Upper lobe of left lung (tissue), 6 donors: ENCODE measurements around the gene ATP6V1F. TPM values are rescaled to one million over a fixed set of nuclear protein-coding genes. Genes with fewer than 3 reads are reported as not detected.
A peak's percentile ranks its signal among the peaks of the same experiment; 100 is the strongest.

Source experiments
- ATAC-seq, 2 donors: fragments of 200-7000 bp; cut with Tn5 transposase; one replicate each; pipeline ENCODE4 v1.9.1; 2022; ENCODE audit warnings: mild to moderate bottlenecking in 2 of 2, moderate library complexity in 2 of 2; ENCODE audit not compliant: low FRiP score in 2 of 2
- DNase-seq, 2 donors: peaks; one replicate each; pipeline ENCODE4 v3.0.0-alpha.2; 2019 to 2020
- H3K27ac ChIP-seq, 4 donors: fragments of 200-600 bp; sonication (generic); one replicate each; pipeline ENCODE4 v1.5.1; 2016 to 2019
- H3K27me3 ChIP-seq, 4 donors: fragments of 200-600 bp; sonication (generic); one replicate each; pipeline ENCODE4 v1.5.1; 2017 to 2019
- H3K36me3 ChIP-seq, 4 donors: fragments of 200-600 bp; sonication (generic); one replicate each; pipeline ENCODE4 v1.5.1; 2016 to 2019
- H3K4me1 ChIP-seq, 4 donors: fragments of 200-600 bp; sonication (generic); one replicate each; pipeline ENCODE4 v1.5.1; 2018 to 2019
- H3K4me3 ChIP-seq, 4 donors: fragments of 200-600 bp; sonication (generic); one replicate each; pipeline ENCODE4 v1.5.1; 2017 to 2019; ENCODE audit warnings: mild to moderate bottlenecking in 2 of 4, moderate library complexity in 1 of 4
- H3K9me3 ChIP-seq, 4 donors: fragments of 200-600 bp; sonication (generic); one replicate each; pipeline ENCODE4 v1.5.1; 2018 to 2019
- EP300 ChIP-seq, 4 donors: sonication (generic); formaldehyde crosslinking; IDR thresholded peaks; one replicate each; pipeline ENCODE4 v1.5.1; 2017; ENCODE audit warnings: antibody characterized with exemption in 4 of 4, control low read depth in 2 of 4
- POLR2A ChIP-seq, 4 donors: fragments of 450-650 bp; IDR thresholded peaks; one replicate each; pipeline ENCODE4 v1.5.1; 2016 to 2017; ENCODE audit warnings: antibody characterized with exemption in 4 of 4, mild to moderate bottlenecking in 2 of 4
- POLR2AphosphoS5 ChIP-seq, 2 donors: sonication (generic); formaldehyde crosslinking; IDR thresholded peaks; one replicate each; pipeline ENCODE4 v1.5.1; 2017; ENCODE audit warnings: antibody characterized with exemption in 2 of 2
- WGBS, 2 donors: methylation state at CpG; one replicate each; pipeline ENCODE4 v1.1.5; 2017 to 2018; 5-methylcytosine and 5-hydroxymethylcytosine counted together
- total RNA-seq, 6 donors: library from RNA; depleted of rRNA in 4 of 6; stranded (reverse); fragments of >200 nt in 4 of 6; gene quantifications; one replicate each; pipeline versions ENCODE4 v1.1.0 to v1.2.1, GENCODE V29; 2016 to 2021
- TF ChIP-seq, protein P1 (sequence below), 6 experiments: fragments of 450-650 bp in 4 of 6; fragments of 200-600 bp in 2 of 6; sonication (generic) in 2 of 6; IDR thresholded peaks; one replicate each; pipeline ENCODE4 v1.5.1; 2016 to 2019; ENCODE audit warnings: antibody characterized with exemption in 6 of 6
- donor health status: DM: no; HTN: no; CAD: no; lungs with moderate emphysema.
- donor health status: DM: no; HTN: yes; CAD: no; lungs with severe emphysema.

Gene ATP6V1F
- total RNA-seq, 6 donors from 2014 or later, result 99.8 to 224 (median 156) TPM

DNA sequence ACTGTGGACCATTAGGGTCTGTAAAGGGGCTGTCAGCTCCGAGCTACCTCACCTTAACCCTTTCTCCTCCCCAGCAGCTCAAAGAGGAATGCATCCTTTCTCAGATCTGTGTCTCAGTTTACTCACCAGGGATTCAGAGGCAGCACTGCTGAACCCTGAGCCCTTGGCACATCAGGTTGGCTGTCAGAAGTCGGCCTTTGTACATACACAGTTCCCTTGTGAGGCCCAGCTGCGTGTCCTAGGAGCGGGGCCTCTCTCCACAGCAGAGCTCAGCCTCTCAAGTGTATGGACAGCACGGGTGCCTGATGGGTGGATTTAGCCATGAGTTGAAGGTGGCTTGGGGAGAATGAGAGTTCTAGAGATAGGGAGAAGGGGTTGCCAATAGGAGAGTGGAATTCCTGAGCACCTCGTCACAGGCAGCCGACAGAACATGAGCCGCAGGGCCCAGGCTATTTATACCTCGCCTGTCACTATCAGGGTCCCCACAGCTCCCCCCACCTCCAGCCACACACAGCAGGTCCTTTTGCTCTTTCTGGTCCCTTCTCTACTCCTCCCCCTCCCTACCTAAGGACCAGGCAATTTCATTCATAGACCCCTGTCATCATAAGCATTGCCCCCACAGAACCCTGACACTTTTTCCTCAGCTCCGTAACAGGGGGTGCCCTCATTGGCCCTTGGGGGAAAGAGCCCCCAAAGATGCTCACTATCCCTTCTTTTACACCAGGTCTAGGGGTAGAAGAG, 34.5 kb upstream of the ATP6V1F start:
- no peak for DNase-seq
- ATAC-seq, result no peak
- H3K27me3 ChIP-seq, result peaks cover 0 to 39% (median 18%) of the 10 kb centered on the region in 4 donors

DNA sequence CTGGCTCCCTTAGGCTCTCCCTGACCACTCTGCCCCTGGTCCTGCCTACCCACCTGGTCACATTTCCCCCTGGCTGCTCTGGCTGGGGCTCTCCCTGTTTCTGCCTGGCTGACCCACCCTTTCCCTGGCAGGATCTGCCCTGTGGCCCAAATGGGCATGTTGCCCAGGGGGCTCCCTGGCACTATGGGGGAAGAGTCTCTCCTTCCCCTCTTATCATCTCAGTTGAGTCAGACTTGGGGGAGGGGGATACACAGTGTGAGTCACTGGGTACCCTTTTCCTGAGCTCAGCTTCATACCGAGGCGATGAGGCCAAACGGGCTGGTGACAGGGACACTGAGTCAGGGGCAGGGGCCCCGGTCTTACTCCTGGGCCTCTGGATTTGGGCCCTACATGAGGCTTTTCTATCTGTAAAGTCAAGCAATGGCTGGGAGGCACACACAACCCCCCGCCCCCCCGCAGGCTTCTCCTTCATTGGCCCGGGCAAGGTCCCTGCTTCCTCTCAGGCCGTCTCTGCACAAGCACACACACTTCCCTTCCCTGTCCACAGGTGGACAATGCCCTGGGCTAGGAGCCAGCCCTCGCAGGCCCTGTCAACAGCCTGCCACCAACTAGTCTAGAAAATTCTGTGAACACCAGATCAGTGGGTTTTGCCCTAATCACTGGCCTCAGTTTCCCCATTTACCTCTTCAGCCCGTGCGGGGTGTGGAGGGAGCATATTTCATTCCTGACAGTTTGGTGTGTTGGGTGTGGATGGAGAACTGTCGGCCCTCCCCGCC, 33.1 kb upstream of the ATP6V1F start:
- WGBS, 2 donors, result 34 to 49% methylated on average over 6 to 9 of the region's 13 CpGs
- no peaks in the 10 kb centered on the region for H3K9me3 ChIP-seq
- no peak for ATAC-seq
- no peaks in the 10 kb centered on the region for H3K36me3 ChIP-seq
- TF ChIP-seq POLR2AphosphoS5 (IDR thresholded peaks at IDR 0.05) (no peak), POLR2A (IDR thresholded peaks at IDR 0.05) (no peak), EP300 (IDR thresholded peaks at IDR 0.05) (no peak)
- TF ChIP-seq, protein P1, sequence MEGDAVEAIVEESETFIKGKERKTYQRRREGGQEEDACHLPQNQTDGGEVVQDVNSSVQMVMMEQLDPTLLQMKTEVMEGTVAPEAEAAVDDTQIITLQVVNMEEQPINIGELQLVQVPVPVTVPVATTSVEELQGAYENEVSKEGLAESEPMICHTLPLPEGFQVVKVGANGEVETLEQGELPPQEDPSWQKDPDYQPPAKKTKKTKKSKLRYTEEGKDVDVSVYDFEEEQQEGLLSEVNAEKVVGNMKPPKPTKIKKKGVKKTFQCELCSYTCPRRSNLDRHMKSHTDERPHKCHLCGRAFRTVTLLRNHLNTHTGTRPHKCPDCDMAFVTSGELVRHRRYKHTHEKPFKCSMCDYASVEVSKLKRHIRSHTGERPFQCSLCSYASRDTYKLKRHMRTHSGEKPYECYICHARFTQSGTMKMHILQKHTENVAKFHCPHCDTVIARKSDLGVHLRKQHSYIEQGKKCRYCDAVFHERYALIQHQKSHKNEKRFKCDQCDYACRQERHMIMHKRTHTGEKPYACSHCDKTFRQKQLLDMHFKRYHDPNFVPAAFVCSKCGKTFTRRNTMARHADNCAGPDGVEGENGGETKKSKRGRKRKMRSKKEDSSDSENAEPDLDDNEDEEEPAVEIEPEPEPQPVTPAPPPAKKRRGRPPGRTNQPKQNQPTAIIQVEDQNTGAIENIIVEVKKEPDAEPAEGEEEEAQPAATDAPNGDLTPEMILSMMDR (IDR thresholded peaks at IDR 0.05), result no peak
- peaks cover 0 to 39% (median 18%) of the 10 kb centered on the region in 4 donors for H3K27me3 ChIP-seq
- H3K4me3 ChIP-seq, result peak overlapping the region in 3 of 4 donors; percentile 38 to 47 (median 45)
- DNase-seq, result no peak
- peak overlapping the region in 1 of 4 donors; percentile 35 for H3K27ac ChIP-seq
- H3K4me1 ChIP-seq, result peaks cover 20 to 45% (median 28%) of the 10 kb centered on the region in 4 donors

More for the DNA sequence above, 34.5 kb upstream of the ATP6V1F start:
- Histone ChIP-seq H3K9me3 (no peaks in the 10 kb centered on the region), H3K36me3 (no peaks in the 10 kb centered on the region), H3K4me3 (no peak overlapping the region), H3K4me1 (peaks cover 20 to 38% (median 28%) of the 10 kb centered on the region in 4 donors), H3K27ac (no peak overlapping the region)
- WGBS, 2 donors, result 76 to 78% methylated on average over 9 to 10 of the region's 10 CpGs
- TF ChIP-seq POLR2AphosphoS5 (IDR thresholded peaks at IDR 0.05), result no peak

DNA sequence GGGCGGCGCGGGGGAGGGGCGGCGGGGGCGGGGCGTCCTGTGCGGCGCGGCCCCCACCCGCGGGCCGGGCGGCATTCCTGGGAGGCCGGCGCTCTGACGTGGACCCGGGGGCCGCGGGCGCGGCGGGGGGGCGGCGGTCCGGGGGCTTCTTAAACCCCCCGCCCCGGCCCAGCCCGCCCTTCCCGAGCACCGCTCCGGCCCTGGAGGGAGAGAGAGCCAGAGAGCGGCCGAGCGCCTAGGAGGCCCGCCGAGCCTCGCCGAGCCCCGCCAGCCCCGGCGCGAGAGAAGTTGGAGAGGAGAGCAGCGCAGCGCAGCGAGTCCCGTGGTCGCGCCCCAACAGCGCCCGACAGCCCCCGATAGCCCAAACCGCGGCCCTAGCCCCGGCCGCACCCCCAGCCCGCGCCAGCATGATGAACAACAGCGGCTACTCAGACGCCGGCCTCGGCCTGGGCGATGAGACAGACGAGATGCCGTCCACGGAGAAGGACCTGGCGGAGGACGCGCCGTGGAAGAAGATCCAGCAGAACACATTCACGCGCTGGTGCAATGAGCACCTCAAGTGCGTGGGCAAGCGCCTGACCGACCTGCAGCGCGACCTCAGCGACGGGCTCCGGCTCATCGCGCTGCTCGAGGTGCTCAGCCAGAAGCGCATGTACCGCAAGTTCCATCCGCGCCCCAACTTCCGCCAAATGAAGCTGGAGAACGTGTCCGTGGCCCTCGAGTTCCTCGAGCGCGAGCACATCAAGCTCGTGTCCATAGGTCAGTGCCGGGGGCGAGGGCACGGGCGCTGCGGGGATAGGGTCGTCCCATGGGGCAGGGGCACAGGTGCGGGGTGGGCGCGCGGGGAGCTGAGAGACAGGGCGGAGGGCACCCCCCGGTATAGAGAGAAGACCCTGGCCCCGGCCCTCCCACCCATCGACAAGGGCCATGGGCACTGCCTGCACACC, 32.2 kb upstream of the ATP6V1F start, which contains the start of gene FLNC:
TSS of gene FLNC (plus strand) at position 176 of the 947 bp plus-strand sequence. CDS start at position 408, 232 bp downstream.
- 0 to 4% methylated on average over 14 to 31 of the region's 109 CpGs for WGBS, 2 donors
- DNase-seq (peak in 1 of 2 donors; percentile 91), ATAC-seq (peak; percentile 4 to 50)
- no peak for TF ChIP-seq EP300 (IDR thresholded peaks at IDR 0.05)
- no peak for TF ChIP-seq POLR2AphosphoS5 (IDR thresholded peaks at IDR 0.05)
- no peak for TF ChIP-seq POLR2A (IDR thresholded peaks at IDR 0.05)
- TF ChIP-seq, protein P1 (IDR thresholded peaks at IDR 0.05), result no peak
- H3K27me3 ChIP-seq, result peaks cover 0 to 39% (median 18%) of the 10 kb centered on the region in 4 donors
- no peaks in the 10 kb centered on the region for H3K36me3 ChIP-seq
- peaks cover 20 to 45% (median 28%) of the 10 kb centered on the region in 4 donors for H3K4me1 ChIP-seq
- H3K9me3 ChIP-seq, result no peaks in the 10 kb centered on the region
- H3K27ac ChIP-seq, result peak within 1 kb of the TSS in 2 of 4 donors; percentile 21 to 64
- H3K4me3 ChIP-seq, result peak within 1 kb of the TSS in 3 of 4 donors; percentile 38 to 47 (median 45)

GRCh38 chr7:128831178-128831993, 31.3 kb upstream of the ATP6V1F start:
- TF ChIP-seq EP300 (IDR thresholded peaks at IDR 0.05) (no peak), POLR2AphosphoS5 (IDR thresholded peaks at IDR 0.05) (no peak), POLR2A (IDR thresholded peaks at IDR 0.05) (no peak)
- TF ChIP-seq, protein P1 (IDR thresholded peaks at IDR 0.05), result no peak
- peaks cover 20 to 45% (median 28%) of the 10 kb centered on the region in 4 donors for H3K4me1 ChIP-seq
- no peaks in the 10 kb centered on the region for H3K9me3 ChIP-seq
- peaks cover 0 to 39% (median 18%) of the 10 kb centered on the region in 4 donors for H3K27me3 ChIP-seq
- peak overlapping the region in 3 of 4 donors; percentile 38 to 47 (median 45) for H3K4me3 ChIP-seq
- DNase-seq (peak in 1 of 2 donors; percentile 83), ATAC-seq (peak in 1 of 2 donors; percentile 25)
- WGBS, 2 donors, result 7 to 13% methylated on average over 7 to 28 of the region's 33 CpGs
- peak overlapping the region in 2 of 4 donors; percentile 21 to 64 for H3K27ac ChIP-seq
- no peaks in the 10 kb centered on the region for H3K36me3 ChIP-seq
